Fibroblast of the aortic adventitia (primary cell): ENCODE measurements around the gene VEZF1. TPM values are rescaled to one million over a fixed set of nuclear protein-coding genes. Genes with fewer than 3 reads are reported as not detected.

Experiments
- DNase-seq: peaks from one replicate; pipeline ENCODE4 v3.0.0-alpha.2; 2010; ENCODE audit warnings: low read depth
- H3K4me3 ChIP-seq: 2 replicates; pipeline ENCODE4 v1.5.1; 2011; ENCODE audit warnings: low read depth, mild to moderate bottlenecking, control low read depth, low read length, moderate library complexity
- total RNA-seq: library from RNA; depleted of rRNA; stranded (reverse); fragments of >200 nt; gene quantifications from 2 replicates; pipeline ENCODE4 v1.2.3, GENCODE V29; 2012; ENCODE audit warnings: low replicate concordance
- TF ChIP-seq, protein P1 (sequence below): IDR thresholded peaks from 2 replicates; pipeline ENCODE4 v1.5.1; 2011; ENCODE audit warnings: mild to moderate bottlenecking, low read length, control low read depth, inconsistent platforms; ENCODE audit not compliant: insufficient read depth

VEZF1 gene
- total RNA-seq = 16.4 and 76.2 TPM in 2 replicates

DNA sequence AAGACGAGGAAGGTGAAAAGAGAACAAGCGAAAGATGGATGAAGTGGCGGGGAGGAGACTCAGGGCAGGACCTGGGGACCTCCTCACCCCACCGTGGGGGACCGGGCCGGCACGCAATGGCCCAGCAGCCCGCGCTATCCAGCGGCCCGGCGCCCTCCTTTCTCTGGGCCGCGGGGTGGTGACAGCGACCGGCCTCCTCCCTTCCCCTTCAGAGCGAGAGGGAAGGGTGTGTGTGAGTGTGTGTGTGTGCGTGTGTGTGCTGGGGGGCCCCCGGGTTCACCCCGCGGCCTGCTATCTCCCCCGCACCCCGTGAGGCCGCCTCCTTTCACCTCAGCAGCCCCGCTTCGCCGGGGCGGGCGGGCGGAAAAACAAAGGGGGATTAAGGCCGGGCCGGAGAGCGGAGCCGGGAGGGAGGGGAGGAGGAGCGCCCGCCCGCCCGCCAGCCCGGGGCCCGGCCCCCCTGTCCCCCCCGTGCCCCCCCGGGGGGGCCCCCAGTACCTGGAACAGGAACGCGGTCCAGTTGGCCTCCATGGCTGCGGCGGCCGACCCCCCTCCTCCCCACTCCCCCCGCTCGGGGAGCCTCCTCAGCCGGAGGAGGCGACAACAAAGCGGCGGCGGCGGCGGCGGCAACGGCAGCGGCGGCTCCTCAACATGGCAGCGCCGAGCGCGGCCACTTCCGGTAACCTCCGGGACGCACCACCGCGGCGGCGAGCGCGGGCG is at the start of gene VEZF1:
Gene VEZF1 (minus strand): TSS at position 674 of the 720 bp plus-strand sequence. CDS start 143 bp downstream, at position 531.
- TF ChIP-seq, protein P1, sequence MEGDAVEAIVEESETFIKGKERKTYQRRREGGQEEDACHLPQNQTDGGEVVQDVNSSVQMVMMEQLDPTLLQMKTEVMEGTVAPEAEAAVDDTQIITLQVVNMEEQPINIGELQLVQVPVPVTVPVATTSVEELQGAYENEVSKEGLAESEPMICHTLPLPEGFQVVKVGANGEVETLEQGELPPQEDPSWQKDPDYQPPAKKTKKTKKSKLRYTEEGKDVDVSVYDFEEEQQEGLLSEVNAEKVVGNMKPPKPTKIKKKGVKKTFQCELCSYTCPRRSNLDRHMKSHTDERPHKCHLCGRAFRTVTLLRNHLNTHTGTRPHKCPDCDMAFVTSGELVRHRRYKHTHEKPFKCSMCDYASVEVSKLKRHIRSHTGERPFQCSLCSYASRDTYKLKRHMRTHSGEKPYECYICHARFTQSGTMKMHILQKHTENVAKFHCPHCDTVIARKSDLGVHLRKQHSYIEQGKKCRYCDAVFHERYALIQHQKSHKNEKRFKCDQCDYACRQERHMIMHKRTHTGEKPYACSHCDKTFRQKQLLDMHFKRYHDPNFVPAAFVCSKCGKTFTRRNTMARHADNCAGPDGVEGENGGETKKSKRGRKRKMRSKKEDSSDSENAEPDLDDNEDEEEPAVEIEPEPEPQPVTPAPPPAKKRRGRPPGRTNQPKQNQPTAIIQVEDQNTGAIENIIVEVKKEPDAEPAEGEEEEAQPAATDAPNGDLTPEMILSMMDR = no peak
- peak; percentile 44 for DNase-seq
- peak within 1 kb of the TSS; percentile 82 for H3K4me3 ChIP-seq

DNA sequence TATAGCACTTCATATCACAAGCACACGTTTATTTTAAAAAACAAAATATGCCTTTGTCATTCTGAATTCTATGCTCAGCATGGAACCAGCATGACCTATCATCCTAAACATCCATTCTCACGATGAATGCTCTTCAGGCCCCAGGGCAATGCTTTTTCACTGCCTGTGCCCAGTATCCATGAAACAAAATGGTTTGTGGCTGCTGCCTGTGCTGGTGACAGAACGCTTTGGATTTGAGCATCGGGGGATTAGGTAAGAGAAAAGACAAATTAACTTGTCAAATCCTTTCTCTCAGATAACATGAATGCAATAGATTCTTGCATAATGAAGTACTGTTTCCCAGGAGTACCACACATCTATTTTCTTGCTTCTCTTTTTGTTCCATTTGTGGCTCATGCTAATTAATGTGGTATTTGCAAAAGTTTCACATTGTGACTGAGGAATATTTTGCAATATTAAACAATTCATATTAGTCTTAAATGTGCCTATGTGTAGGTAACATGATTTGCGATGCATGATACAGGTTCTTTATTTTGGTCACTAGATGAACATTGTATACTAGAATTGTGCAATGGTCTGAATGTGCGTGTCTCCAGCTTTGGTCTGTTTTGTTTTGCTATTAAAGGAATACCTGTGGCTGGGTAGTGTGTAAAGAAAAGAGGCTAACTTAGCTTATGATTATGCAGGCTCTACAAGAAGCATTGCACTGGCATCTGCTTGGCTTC is 44.8 kb upstream of the VEZF1 start:
- no peak overlapping the region for H3K4me3 ChIP-seq
- no peak for DNase-seq
- TF ChIP-seq, protein P1 = no peak

DNA sequence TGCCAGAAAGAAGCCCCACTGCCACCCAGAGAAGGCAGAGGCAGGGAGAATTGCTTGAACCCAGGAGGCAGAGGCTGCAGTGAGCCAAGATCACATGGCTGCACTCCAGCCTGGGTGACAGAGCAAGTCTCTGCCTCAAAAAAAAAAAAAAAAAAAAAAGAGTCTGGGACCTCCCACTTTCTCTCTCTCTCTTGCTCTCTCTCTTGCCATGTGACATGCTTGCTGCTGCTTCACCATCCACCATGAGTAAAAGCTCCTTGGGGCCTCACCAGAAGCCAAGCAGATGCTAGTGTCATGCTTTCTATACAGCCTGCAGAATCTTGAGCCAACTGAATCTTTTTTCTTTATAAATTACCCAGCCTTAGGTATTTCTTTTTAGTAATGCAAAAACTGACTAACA is 40.5 kb upstream of the VEZF1 start:
- H3K4me3 ChIP-seq = no peak overlapping the region
- TF ChIP-seq, protein P1 = no peak

GRCh38 chr17:58020401-58020800 is 32.3 kb upstream of the VEZF1 start:
- DNase-seq = no peak
- TF ChIP-seq, protein P1 = no peak

More for the DNA sequence above, 40.5 kb upstream of the VEZF1 start:
- no peak for DNase-seq

DNA sequence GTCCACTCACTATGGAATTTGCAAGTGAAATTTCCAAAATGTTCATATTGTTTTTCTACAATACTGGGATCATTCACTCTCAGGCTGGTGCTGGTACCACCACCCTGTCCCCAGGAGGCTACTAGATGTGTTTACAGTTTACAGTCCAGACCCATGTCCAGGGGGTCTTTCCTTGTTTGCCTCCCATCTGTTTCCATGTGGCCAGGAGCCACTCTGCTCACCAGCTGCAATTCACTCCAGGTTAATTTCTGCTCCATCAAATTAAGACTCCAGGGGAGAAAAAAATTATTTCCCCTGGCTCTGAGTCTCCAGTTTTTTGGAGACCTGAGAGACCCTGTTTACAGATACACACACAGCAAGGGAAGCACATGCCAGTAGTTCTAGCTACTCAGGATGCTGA is 31.5 kb upstream of the VEZF1 start:
- H3K4me3 ChIP-seq = no peak overlapping the region
- TF ChIP-seq, protein P1 = no peak
- DNase-seq = no peak

More at GRCh38 chr17:58020401-58020800, 32.3 kb upstream of the VEZF1 start:
- no peak overlapping the region for H3K4me3 ChIP-seq

- DNase-seq = no peak
- TF ChIP-seq, protein P1 = no peak
- no peak overlapping the region for H3K4me3 ChIP-seq
Observed at GRCh38 chr17:58019039-58019438, 31.0 kb upstream of the VEZF1 start.
